Fibroblast of lung (primary cell): ENCODE measurements around the gene COL27A1. TPM values are rescaled to one million over a fixed set of nuclear protein-coding genes. Genes with fewer than 3 reads are reported as not detected.

Source experiments
- DNase-seq, 2 donors: peaks; one replicate each; pipeline versions ENCODE4 v3.0.0 to v3.0.0-alpha.2; 2010; ENCODE audit warnings: low read depth in 2 of 2
- H2AFZ ChIP-seq: 2 replicates; pipeline ENCODE4 v1.5.1; 2012; ENCODE audit warnings: low read length, control low read depth, inconsistent platforms
- H3K27ac ChIP-seq: 2 replicates; pipeline ENCODE4 v1.5.1; 2011; ENCODE audit warnings: low read length, control low read depth; ENCODE audit not compliant: insufficient read depth
- H3K27me3 ChIP-seq: 2 replicates; pipeline ENCODE4 v1.5.1; 2011; ENCODE audit warnings: mild to moderate bottlenecking, low read length; ENCODE audit not compliant: control insufficient read depth, insufficient read depth
- H3K36me3 ChIP-seq: 2 replicates; pipeline ENCODE4 v1.5.1; 2011; ENCODE audit warnings: low read length; ENCODE audit not compliant: control insufficient read depth, insufficient read depth
- H3K4me1 ChIP-seq: 2 replicates; pipeline ENCODE4 v1.5.1; 2011; ENCODE audit warnings: low read length; ENCODE audit not compliant: control insufficient read depth, insufficient read depth; ENCODE audit errors: extremely low read depth
- H3K4me2 ChIP-seq: 2 replicates; pipeline ENCODE4 v1.5.1; 2011; ENCODE audit warnings: low read length, control low read depth; ENCODE audit not compliant: insufficient read depth; ENCODE audit errors: extremely low read depth
- H3K4me3 ChIP-seq, 4 experiments: fragments of 200-600 bp in 1 of 4; sonication (generic) in 1 of 4; replicated peaks in 1 of 4; 2 replicates each; pipeline ENCODE4 v1.5.1; 2011 to 2016; ENCODE audit warnings: low read length in 4 of 4, low read depth in 3 of 4, mild to moderate bottlenecking in 3 of 4, control low read depth in 2 of 4, inconsistent platforms in 1 of 4, mixed read lengths in 1 of 4; ENCODE audit not compliant: insufficient read depth in 1 of 4; ENCODE audit errors: control extremely low read depth in 1 of 4
- H3K79me2 ChIP-seq: 2 replicates; pipeline ENCODE4 v1.5.1; 2012; ENCODE audit warnings: mild to moderate bottlenecking, low read length, inconsistent platforms; ENCODE audit not compliant: control insufficient read depth, insufficient read depth
- H3K9ac ChIP-seq: 2 replicates; pipeline ENCODE4 v1.5.1; 2011; ENCODE audit warnings: mild to moderate bottlenecking, low read length, control low read depth; ENCODE audit not compliant: insufficient read depth
- H3K9me3 ChIP-seq: 2 replicates; pipeline ENCODE4 v1.5.1; 2012; ENCODE audit warnings: low read depth, low read length; ENCODE audit not compliant: control insufficient read depth, insufficient read depth
- H4K20me1 ChIP-seq: 2 replicates; pipeline ENCODE4 v1.5.1; 2011; ENCODE audit warnings: low read length; ENCODE audit not compliant: control insufficient read depth, insufficient read depth; ENCODE audit errors: extremely low read depth
- CTCF ChIP-seq, 2 donors: IDR thresholded peaks in 1 of 2; conservative IDR thresholded peaks in 1 of 2; 1 replicate in 1 of 2; 2 replicates in 1 of 2; pipeline ENCODE4 v1.5.1; 2011 to 2012; ENCODE audit warnings: low read length in 2 of 2, control low read depth in 1 of 2, inconsistent platforms in 1 of 2, low read depth in 1 of 2, mild to moderate bottlenecking in 1 of 2
- EZH2 ChIP-seq: IDR thresholded peaks from 2 replicates; pipeline ENCODE4 v1.5.1; 2012; ENCODE audit warnings: low read length, control low read depth, mild to moderate bottlenecking; ENCODE audit errors: missing control alignments
- polyA plus RNA-seq, 2 donors: library from polyadenylated mRNA; depleted of rRNA in 1 of 2; stranded (reverse) in 1 of 2; unstranded in 1 of 2; fragments of >200 nt; gene quantifications; 2 replicates each; pipeline ENCODE4 v1.2.1, GENCODE V29; 2011 to 2012; ENCODE audit warnings: missing spikeins in 1 of 2
- total RNA-seq: library from RNA; depleted of rRNA; stranded (reverse); fragments of >200 nt; gene quantifications from 2 replicates; pipeline ENCODE4 v1.2.1, GENCODE V29; 2014

COL27A1 gene
- total and polyA plus RNA-seq, 2 donors (not counting 1 experiment from before 2014, with no cell fraction given): 2.4 to 5.4 TPM

DNA sequence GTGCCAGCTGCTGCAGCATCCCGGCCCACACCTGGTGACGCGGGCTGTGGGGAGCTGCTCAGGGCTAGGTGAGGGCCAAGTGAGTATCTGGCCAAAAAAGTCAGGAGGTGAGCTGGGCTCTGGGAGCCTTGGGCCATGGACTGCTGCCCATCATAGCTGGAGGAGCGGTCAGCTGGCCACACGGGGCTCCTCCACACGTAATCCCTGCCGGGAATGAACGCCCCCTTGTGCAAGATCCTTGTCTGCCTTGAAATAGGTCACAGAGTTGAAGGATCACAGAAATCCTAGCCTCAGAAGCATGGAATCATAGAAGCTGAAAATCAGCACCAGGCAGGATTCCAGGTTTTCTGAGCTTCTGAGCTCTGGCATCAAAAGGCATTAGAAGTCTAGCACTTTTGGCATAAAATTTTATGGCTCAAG lies 16.8 kb upstream of the COL27A1 start:
- Histone ChIP-seq H3K27ac (no peak overlapping the region), H3K27me3 (peaks cover 51% of the 10 kb centered on the region), H3K4me3 (no peak overlapping the region), H3K9ac (no peak overlapping the region), H3K4me1 (no peaks in the 10 kb centered on the region), H4K20me1 (no peaks in the 10 kb centered on the region), H3K4me2 (no peak overlapping the region), H3K79me2 (no peaks in the 10 kb centered on the region), H2AFZ (no peak overlapping the region), H3K9me3 (no peaks in the 10 kb centered on the region), H3K36me3 (no peaks in the 10 kb centered on the region)
- TF ChIP-seq EZH2 (no peak), CTCF (conservative IDR thresholded peaks at IDR 0.05 in 1 of 2, IDR thresholded peaks at IDR 0.05 in 1 of 2; ENCODE audit: low read depth in 1 of 2, low read length in 2 of 2) (no peak)
- no peak for DNase-seq

- Histone ChIP-seq H3K9ac (no peak overlapping the region), H3K4me2 (no peak overlapping the region), H3K27me3 (peaks cover 48% of the 10 kb centered on the region), H3K27ac (no peak overlapping the region), H3K79me2 (no peaks in the 10 kb centered on the region), H4K20me1 (no peaks in the 10 kb centered on the region), H2AFZ (no peak overlapping the region), H3K4me3 (no peak overlapping the region), H3K4me1 (no peaks in the 10 kb centered on the region), H3K9me3 (no peaks in the 10 kb centered on the region), H3K36me3 (no peaks in the 10 kb centered on the region)
- TF ChIP-seq CTCF (conservative IDR thresholded peaks at IDR 0.05 in 1 of 2, IDR thresholded peaks at IDR 0.05 in 1 of 2; ENCODE audit: low read depth in 1 of 2, low read length in 2 of 2) (no peak), EZH2 (no peak)
- no peak for DNase-seq
These were observed 16.3 kb upstream of the COL27A1 start for GRCh38 chr9:114139071-114139470.

GRCh38 chr9:114140401-114140800 lies 14.9 kb upstream of the COL27A1 start:
- DNase-seq: no peak
- H3K4me2 ChIP-seq: no peak overlapping the region
- no peak overlapping the region for H3K9ac ChIP-seq
- no peak overlapping the region for H2AFZ ChIP-seq
- no peaks in the 10 kb centered on the region for H3K79me2 ChIP-seq
- TF ChIP-seq EZH2 (no peak), CTCF (conservative IDR thresholded peaks at IDR 0.05 in 1 of 2, IDR thresholded peaks at IDR 0.05 in 1 of 2; ENCODE audit: low read depth in 1 of 2, low read length in 2 of 2) (no peak)
- no peaks in the 10 kb centered on the region for H3K36me3 ChIP-seq
- H4K20me1 ChIP-seq: no peaks in the 10 kb centered on the region
- H3K4me1 ChIP-seq: no peaks in the 10 kb centered on the region
- peaks cover 57% of the 10 kb centered on the region for H3K27me3 ChIP-seq
- H3K27ac ChIP-seq: no peak overlapping the region
- no peak overlapping the region for H3K4me3 ChIP-seq
- H3K9me3 ChIP-seq: no peaks in the 10 kb centered on the region
